Measurements from ENCODE around the gene UBE2O.
"Not testable (repeated sequence)": the region's sequence is repeated elsewhere in the genome, so short reads cannot be mapped to it uniquely, and the experiment has no call there.

The UBE2O gene

GRCh38 chr17:76370261-76370993 lies 82.5 kb downstream of the UBE2O start:
- no peak for DNase-seq (ENCODE audit: low read depth)

DNA sequence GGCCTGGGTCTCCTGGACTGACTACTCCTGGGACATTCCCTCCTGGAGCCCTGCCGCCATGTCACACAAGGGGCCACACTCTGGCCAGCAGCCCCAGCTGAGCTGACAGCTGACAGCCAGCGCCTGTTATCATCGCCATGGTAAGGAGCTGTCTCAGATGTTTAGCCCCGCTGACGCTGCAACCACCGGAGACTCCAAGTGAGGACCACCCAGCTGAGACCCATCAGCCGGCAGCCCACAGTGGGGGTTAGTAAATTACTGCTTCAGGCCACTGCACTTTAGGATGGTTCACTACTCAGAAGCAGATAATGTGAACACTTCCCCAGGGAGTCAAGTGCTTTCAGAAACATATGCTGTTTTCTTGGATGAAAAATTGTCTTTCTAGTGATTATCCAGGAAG lies 83.1 kb downstream of the UBE2O start:
- no peak for DNase-seq (ENCODE audit: low read depth)

- DNase-seq (ENCODE audit: low read depth), result no peak
Measured at GRCh38 chr17:76369379-76369778, 83.6 kb downstream of the UBE2O start.

DNA sequence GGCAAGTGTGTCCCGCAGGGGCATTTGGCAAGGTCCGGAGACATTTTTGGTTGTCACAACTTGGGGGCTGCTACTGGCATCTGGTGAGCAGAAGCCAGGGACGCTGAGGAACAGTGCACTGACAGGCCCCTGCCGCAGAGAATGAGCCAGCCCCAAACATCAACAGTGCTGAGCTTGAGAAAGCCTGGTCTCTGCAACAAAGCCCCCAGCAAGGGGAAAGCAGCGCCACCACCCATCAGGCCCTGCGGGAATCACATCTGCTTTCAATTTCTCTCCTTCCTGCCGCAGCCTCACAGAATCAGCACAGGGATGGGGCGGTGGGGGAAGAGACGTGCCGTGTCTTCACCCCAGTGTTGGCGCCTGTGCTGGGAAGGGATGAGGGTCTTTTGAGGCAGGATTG lies 84.4 kb downstream of the UBE2O start:
- DNase-seq (ENCODE audit: low read depth), result no peak

DNA sequence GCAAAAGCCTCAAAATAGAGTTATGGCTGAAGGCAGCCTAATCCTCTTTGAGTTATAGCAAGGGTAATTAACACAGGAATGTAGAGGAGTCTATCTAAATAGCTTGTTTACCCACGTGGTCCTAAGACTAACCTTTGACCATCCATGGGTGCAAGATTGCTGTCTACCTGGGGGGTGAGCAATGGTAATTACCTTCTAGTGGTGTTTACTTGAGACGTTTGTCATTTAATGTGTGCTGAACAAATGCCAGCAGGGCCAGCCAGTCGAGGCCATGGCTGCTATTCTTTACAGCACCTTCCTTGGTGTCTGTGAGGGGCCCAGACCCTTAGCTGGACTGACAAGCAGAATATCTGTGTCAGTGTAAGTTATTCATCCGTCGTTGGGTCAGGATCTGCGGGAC lies 85.3 kb downstream of the UBE2O start:
- no peak for DNase-seq (ENCODE audit: low read depth)

DNA sequence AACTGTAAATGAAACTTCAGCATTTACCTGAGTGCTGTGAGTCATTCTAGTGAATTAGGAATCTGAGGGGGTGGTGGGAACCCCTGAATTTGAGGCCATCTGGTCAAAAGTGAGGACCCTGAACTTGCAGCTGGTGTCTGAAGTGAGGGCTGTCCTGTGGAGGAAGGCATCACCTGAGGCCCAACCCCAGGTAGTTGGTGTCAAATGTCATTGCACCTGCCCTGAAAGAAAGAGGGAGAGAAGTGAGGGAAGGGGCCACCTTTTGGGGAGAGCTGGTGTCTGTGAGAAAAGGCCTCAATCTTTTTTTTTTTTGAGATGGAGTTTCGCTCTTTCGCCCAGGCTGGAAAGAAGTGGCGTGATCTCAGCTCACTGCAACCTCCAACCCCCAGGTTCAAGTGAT lies 86.7 kb downstream of the UBE2O start:
- DNase-seq (ENCODE audit: low read depth), result no peak

GRCh38 chr17:76365256-76365903 lies 87.6 kb downstream of the UBE2O start:
- DNase-seq (ENCODE audit: low read depth), result no peak

- no peak for DNase-seq (ENCODE audit: low read depth)
Measured at GRCh38 chr17:76363107-76363842, 89.7 kb downstream of the UBE2O start.

- no peak for DNase-seq (ENCODE audit: low read depth)
Measured at GRCh38 chr17:76360461-76360860, 92.5 kb downstream of the UBE2O start.

DNA sequence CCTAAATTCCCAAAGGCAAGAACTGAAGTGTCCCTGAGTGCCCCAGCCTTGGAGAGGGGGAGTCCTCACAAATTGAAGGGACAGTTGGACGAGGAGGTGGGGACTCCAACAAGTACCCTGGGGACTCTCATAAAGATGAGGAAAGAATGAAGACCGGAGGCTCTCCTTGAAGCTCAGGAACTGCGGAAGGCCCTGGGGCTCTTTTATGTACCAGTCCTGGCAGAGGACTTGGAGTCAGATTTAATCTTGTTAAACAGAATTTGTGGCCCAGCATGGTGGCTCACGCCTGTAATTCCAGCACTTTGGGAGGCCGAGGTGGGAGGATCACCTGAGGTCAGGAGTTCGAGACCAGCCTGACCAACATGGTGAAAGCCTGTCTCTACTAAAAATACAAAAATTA lies 93.2 kb downstream of the UBE2O start:
- DNase-seq (ENCODE audit: low read depth), result not testable (repeated sequence)

- DNase-seq (ENCODE audit: low read depth), result no peak
Measured at GRCh38 chr17:76359375-76359774, 93.6 kb downstream of the UBE2O start.

DNA sequence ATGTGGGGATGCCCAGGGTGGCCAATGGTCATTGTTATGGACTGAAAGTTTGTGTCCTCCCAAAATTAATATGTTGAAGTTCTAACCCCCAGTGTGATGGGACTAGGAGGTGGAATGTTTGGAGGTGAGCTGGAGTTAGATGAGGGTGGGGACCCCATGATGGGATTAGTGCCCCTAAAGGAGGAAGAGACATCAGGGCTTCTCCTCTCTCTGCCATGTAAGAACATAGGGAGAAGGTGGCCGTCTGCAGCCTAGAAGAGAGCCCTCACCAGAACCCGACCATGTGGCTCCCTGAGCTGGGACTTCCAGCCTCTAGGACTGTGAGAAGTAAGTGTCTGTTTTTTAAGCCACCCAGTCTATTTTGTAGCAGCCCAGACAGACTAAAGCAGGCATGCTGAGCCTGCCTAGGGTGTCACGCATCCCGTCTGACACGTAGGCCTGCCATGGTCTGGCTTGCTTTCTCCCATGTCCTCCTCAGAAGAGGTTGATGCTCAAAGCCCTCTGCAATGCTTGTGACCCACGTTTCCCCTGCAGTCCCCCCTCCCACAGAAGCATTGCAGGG lies 95.3 kb downstream of the UBE2O start:
- no peak for DNase-seq (ENCODE audit: low read depth)

DNA sequence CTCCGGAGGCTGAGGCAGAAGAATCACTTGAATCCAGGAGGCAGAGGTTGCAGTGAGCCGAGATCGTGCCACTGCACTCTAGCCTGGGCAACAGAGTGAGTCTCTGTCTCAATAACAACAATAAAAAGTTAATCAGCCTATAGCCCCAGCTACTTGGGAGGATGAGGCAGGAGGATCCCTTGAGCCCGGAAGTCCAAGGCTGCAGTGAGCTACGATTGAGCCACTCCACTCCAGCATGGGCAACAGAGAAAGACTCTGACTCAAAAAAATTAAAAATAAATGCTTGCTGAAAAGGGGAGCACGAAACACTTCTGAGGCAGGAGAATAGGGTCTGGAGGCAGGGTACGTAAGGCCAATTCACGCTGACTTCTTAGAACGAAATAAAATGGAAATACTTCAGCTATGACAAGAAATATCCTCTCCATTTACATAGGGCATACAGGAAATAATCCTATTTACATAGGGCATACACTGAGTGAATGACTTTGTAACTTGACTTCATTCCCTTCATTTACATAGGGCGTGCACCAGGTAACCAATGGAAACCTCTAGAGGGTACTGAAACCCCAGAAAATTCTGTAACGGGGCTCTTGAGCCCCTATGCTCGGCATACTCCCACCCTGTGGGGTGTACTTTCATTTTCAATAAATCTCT lies 96.0 kb downstream of the UBE2O start:
- no peak for DNase-seq (ENCODE audit: low read depth)

- DNase-seq (ENCODE audit: low read depth), result no peak
Measured at GRCh38 chr17:76354747-76355310, 98.1 kb downstream of the UBE2O start.

- DNase-seq (ENCODE audit: low read depth), result no peak
Measured at GRCh38 chr17:76354317-76354729, 98.6 kb downstream of the UBE2O start.

DNA sequence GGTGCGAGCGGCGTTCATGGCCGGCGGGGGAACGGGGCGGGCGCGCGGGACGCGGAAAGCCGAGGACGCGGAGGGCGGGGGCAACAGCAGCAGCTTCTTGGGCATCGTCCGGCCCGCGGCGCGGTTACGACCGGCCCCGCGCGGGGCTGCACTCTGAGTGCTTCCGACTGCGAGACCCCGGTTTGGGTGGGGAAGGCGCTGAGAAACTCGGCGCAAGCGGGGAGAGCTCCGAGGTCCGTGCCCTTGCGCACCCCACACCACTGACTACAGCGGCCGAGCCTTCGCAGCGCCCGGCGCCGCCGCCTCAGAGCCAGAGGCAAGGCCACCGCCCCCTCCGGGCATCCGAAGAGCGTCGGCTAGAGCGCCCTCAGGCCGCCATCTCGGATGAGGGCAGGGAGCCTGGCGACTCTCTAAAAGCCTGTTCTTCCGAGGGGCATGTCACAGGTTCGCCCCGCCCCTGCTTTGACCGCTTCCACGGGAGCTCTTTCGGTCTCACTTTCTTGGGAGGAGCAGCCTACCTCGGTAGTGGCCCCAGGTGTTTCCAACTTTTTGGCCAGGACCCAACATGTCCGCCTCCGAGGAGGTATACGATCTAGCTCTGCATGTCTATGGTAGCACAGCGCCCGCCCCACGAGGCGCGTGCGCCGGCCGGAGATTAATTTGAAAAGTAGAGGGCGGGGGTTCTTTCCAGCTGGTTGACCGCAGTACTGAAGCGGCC lies 99.2 kb downstream of the UBE2O start, which contains the start of gene PRPSAP1:
Gene PRPSAP1 (minus strand): TSS at position 318 of the 718 bp plus-strand sequence. CDS start 213 bp downstream, at position 105.
- DNase-seq (ENCODE audit: low read depth), result peak; percentile 77

DNA sequence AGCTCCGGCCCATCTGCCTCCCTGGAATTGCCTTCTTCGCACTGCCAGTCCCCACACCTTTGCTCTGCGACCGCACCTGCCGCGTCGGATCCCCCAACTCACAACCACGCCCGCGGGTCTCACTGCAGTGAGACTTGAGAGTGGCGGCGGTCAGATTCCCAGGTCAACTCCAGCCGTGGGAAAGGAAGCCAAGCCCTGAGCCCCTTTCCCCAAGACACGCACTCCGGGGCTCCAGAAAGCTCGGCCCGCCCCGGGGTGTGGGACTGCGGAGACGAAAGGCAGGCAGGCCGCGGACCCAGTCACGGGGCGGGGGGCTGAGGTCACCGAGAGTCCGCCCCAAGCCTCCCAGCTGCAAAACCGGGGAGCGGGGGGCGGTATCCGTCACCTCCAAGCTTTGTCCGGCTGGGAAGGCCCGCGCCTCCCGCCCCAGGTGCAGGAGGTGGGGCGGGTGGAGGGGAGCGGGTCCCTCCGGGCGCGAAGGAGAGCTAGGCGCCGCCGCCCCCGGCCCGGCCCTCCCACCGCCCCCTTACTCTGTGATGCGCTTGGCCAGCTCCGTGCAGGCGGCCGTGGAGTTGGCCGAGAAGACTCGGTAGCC lies 99.9 kb downstream of the UBE2O start:
- DNase-seq (ENCODE audit: low read depth), result no peak

DNA sequence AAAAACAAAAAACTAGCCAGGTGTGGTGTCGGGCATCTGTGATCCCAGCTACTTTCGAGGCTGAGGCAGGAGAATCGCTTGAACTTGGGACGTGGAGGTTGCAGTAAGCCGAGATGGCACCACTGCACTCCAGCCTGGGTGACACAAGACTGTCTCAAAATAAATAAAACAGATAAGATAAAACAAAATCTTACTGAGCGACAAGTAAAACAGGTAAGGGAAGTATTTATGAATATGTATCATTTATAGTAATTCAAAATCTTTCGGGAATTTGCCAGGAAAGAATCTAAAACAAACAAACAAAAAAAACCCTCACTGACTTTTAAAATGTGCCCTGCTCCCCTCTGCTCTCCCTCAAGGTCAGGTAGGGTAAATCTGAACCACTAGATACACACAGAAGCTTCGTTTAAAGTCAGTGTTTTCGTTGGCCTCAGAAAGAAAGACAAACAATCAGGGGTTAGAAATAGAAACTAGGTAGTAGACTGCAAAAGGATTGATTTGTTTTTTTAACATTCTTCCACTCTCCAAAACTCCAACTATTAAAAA lies 101.4 kb downstream of the UBE2O start:
- no peak for DNase-seq (ENCODE audit: low read depth)

DNA sequence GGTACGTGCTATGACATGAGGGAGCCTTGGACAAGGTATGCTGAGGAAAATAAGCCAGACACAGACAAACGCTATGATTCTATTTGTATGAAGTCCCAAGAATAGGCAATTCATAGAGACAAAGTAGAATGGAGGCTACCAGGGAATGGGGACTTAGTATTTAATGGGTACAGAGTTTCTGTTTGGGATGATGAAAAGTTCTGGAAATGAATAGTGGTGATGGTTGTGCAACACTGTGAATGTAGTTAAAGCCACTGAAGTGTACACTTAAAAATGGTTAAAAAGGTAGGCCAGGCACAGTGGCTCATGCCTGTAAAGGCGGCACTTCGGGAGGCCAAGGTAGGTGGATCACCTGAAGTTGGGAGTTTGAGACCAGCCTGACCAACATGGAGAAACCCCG lies 102.5 kb downstream of the UBE2O start:
- DNase-seq (ENCODE audit: low read depth), result no peak

DNA sequence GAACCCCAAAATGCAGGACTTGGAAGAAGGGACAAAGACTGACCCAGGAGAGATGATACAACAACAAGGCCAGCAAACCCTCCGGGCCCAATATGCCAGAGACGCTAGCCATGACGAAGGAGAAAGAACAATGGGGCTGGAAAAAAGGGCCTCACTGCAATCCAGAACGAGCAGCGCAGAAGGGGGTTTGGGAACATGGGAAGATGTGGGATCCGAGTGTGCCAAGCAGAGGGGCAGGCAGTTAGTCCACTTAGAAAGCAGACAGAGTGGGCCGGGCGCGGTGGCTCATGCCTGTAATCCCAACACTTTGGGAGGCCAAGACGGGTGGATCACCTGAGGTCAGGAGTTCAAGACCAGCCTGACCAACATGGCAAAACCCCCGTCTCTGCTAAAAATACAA lies 106.0 kb downstream of the UBE2O start:
- not testable (repeated sequence) for DNase-seq (ENCODE audit: low read depth)
